ENCODE data around the gene OLFM2.
A peak's percentile ranks its signal among the peaks of the same experiment; 100 is the strongest.
"Not testable (repeated sequence)": the region's sequence is repeated elsewhere in the genome, so short reads cannot be mapped to it uniquely, and the experiment has no call there.

Gene OLFM2

DNA sequence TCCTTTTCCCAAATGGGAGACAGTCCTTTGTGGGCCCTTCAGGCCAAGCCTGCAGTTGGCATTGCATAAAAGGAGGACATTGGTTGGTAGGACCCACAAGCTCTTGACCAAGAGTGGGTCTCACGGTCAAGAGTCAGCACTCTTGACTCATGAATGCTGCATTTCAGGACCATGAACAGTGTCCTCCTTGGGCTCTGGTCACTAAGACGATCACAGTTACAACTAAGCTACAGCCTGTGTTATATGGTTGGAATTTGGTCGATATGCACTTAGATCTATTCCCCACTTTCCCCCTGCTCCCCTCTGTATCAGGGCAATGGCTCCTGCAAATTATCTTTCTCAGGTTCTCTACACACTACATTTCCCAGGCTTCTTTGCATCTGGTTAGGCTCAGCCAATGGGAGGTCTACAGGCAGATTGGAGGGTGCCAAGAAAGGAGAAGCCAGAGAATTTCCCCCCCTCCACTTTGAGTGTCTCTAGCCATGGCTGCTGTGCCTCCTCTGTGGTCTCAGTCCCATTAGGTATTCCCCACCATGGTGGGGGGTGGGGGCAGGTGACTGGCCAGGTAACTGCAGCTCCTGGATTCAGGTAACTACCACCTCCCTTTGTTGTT lies 3.1 kb upstream of the OLFM2 start:
- H3K36me3 ChIP-seq (ENCODE audit: insufficient read depth, low read length): no peaks in the 10 kb centered on the region
- H3K4me3 ChIP-seq: no peak overlapping the region
- no peak overlapping the region for H3K9ac ChIP-seq (ENCODE audit: insufficient read length)
- TF ChIP-seq EZH2 (IDR thresholded peaks at IDR 0.05) (no peak), FOXP2 (optimal IDR thresholded peaks at IDR 0.05; ENCODE audit: control extremely low read depth, extremely low read length, insufficient read depth) (no peak), POLR2AphosphoS5 (IDR thresholded peaks at IDR 0.05; ENCODE audit: borderline replicate concordance, low read depth, low read length) (no peak)
- H3K27ac ChIP-seq: no peak overlapping the region
- H3K9me3 ChIP-seq (ENCODE audit: low read depth, low read length): peaks cover 3% of the 10 kb centered on the region; the same call in 1 of the 2 replicates
- DNase-seq (ENCODE audit: low read depth, low spot score): no peak

GRCh38 chr19:9937001-9937411 lies 691 bp upstream of the OLFM2 start:
- peak overlapping the region; percentile 71; the same call in 1 of the 2 replicates for H3K4me3 ChIP-seq
- H3K27ac ChIP-seq: peak overlapping the region; percentile 42
- H3K9me3 ChIP-seq (ENCODE audit: low read depth, low read length): peaks cover under 1% of the 10 kb centered on the region; the same call in 1 of the 2 replicates
- DNase-seq (ENCODE audit: low read depth, low spot score): no peak
- no peaks in the 10 kb centered on the region for H3K36me3 ChIP-seq (ENCODE audit: insufficient read depth, low read length)
- H3K9ac ChIP-seq (ENCODE audit: insufficient read length): no peak overlapping the region
- no peak for TF ChIP-seq POLR2AphosphoS5 (IDR thresholded peaks at IDR 0.05; ENCODE audit: borderline replicate concordance, low read depth, low read length)
- no peak for TF ChIP-seq FOXP2 (optimal IDR thresholded peaks at IDR 0.05; ENCODE audit: control extremely low read depth, extremely low read length, insufficient read depth)
- no peak for TF ChIP-seq EZH2 (IDR thresholded peaks at IDR 0.05)

- H3K9me3 ChIP-seq (ENCODE audit: low read depth, low read length): no peaks in the 10 kb centered on the region
- no peak for DNase-seq (ENCODE audit: low read depth, low spot score)
- peaks cover 3% of the 10 kb centered on the region; the same call in 1 of the 2 replicates for H3K36me3 ChIP-seq (ENCODE audit: insufficient read depth, low read length)
- H3K27ac ChIP-seq: peak overlapping the region; percentile 15
- H3K4me3 ChIP-seq: peak overlapping the region; percentile 99
- no peak for TF ChIP-seq FOXP2 (optimal IDR thresholded peaks at IDR 0.05; ENCODE audit: control extremely low read depth, extremely low read length, insufficient read depth)
- TF ChIP-seq POLR2AphosphoS5 (IDR thresholded peaks at IDR 0.05; ENCODE audit: borderline replicate concordance, low read depth, low read length): no peak
- TF ChIP-seq EZH2 (IDR thresholded peaks at IDR 0.05): no peak
- peak overlapping the region; percentile 81 for H3K9ac ChIP-seq (ENCODE audit: insufficient read length)
These were observed 599 bp downstream of the OLFM2 start for GRCh38 chr19:9935506-9936325.

DNA sequence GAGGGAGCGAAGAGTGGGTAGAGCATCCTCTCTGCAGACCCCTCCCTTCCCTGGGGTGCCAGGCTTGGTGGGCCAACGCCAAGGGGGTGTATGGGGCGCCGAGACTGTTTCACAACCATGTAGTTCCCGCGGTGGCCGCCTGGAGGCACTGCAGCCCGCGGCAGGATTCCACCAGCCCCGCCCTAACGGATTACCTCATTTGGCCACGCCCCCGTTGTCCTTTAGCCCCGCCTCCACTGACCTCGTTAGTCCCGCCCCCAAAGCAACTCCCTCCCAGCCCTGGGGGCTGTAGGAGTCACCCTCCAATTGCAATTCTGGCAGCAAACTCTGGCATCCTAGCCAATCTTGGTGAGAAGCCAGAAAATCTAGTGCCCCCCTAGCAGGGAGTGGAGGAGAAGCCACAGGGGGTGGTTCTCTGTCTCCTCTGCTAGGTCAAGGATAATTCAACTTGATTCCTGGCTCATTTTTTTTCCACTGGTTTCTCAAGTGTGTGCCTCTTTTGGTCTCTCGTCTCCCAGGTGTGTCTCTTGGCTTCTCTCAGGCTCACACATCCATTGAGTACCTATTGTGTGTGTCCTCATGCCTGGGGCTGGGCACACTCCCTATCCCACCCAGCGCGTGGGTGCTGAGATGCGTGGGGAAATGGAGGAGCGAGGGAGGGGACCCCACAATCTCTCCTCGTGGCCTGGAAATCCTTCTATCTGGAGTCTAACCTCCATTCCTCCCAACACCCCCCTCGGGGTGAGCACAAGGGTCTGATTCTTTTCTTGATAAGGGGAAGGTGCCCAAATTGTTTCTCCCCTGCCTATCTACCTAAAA lies 2.0 kb downstream of the OLFM2 start:
- peak overlapping the region; percentile 99 for H3K4me3 ChIP-seq
- no peaks in the 10 kb centered on the region for H3K9me3 ChIP-seq (ENCODE audit: low read depth, low read length)
- DNase-seq (ENCODE audit: low read depth, low spot score): peak; percentile 85
- TF ChIP-seq EZH2 (IDR thresholded peaks at IDR 0.05) (no peak), POLR2AphosphoS5 (IDR thresholded peaks at IDR 0.05; ENCODE audit: borderline replicate concordance, low read depth, low read length) (peak; percentile 55; the same call in 1 of the 2 replicates)
- peak overlapping the region; percentile 15 for H3K27ac ChIP-seq
- peaks cover 13% of the 10 kb centered on the region for H3K36me3 ChIP-seq (ENCODE audit: insufficient read depth, low read length)
- H3K9ac ChIP-seq (ENCODE audit: insufficient read length): peak overlapping the region; percentile 81

GRCh38 chr19:9932835-9933234 lies 3.5 kb downstream of the OLFM2 start:
- TF ChIP-seq EZH2 (IDR thresholded peaks at IDR 0.05) (no peak), FOXP2 (optimal IDR thresholded peaks at IDR 0.05; ENCODE audit: control extremely low read depth, extremely low read length, insufficient read depth) (no peak), POLR2AphosphoS5 (IDR thresholded peaks at IDR 0.05; ENCODE audit: borderline replicate concordance, low read depth, low read length) (no peak)
- DNase-seq (ENCODE audit: low read depth, low spot score): no peak

DNA sequence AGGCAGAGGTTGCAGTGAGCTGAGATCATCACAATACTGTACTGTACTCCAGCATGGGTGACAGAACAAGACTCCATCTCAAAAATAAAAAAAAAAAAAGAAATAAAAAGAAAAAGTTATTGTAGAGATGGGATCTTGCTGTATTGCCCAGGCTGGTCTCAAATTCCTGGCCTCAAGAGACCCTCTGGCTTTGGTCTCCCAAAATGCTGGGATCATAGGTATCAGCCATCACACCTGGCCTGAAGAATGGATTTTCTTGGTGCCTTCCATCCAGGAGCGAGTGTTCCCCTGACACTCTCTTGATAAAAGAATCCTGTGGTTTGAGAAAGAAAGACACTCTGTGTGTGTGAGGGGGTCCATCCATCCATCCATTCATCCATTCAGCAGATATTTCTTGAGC lies 4.7 kb downstream of the OLFM2 start:
- peaks cover 32% of the 10 kb centered on the region for H3K36me3 ChIP-seq (ENCODE audit: insufficient read depth, low read length)
- no peak for TF ChIP-seq POLR2AphosphoS5 (IDR thresholded peaks at IDR 0.05; ENCODE audit: borderline replicate concordance, low read depth, low read length)
- no peak for TF ChIP-seq FOXP2 (optimal IDR thresholded peaks at IDR 0.05; ENCODE audit: control extremely low read depth, extremely low read length, insufficient read depth)
- TF ChIP-seq EZH2 (IDR thresholded peaks at IDR 0.05): no peak
- no peak for DNase-seq (ENCODE audit: low read depth, low spot score)

More at GRCh38 chr19:9932835-9933234, 3.5 kb downstream of the OLFM2 start:
- peaks cover 25% of the 10 kb centered on the region for H3K36me3 ChIP-seq (ENCODE audit: insufficient read depth, low read length)
- H3K4me3 ChIP-seq: no peak overlapping the region
- no peak overlapping the region for H3K9ac ChIP-seq (ENCODE audit: insufficient read length)
- no peaks in the 10 kb centered on the region for H3K9me3 ChIP-seq (ENCODE audit: low read depth, low read length)
- no peak overlapping the region for H3K27ac ChIP-seq

DNA sequence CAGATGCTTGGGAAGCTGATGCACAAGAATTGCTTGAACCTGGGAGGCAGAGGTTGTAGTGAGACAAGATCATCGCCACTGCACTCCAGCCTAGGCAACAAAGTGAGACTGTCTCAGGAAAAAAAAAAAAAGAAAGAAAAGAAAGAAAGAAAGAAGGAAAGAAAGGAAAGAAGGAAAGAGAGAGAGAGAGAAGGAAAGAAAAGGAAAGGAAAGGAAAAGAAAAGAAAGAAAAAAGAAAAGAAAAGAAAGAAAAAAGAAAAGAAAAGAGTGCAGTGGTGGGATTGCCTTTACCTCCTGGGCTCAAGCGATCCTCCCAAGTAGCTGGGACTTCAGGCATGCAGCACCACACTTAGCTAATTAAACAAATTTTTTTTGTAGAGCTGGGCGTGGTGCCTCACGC lies 12.9 kb downstream of the OLFM2 start:
- no peak overlapping the region for H3K9ac ChIP-seq (ENCODE audit: insufficient read length)
- DNase-seq (ENCODE audit: low read depth, low spot score): no peak

More for the DNA sequence above, 4.7 kb downstream of the OLFM2 start:
- H3K27ac ChIP-seq: no peak overlapping the region
- no peak overlapping the region for H3K9ac ChIP-seq (ENCODE audit: insufficient read length)
- H3K9me3 ChIP-seq (ENCODE audit: low read depth, low read length): no peaks in the 10 kb centered on the region
- no peak overlapping the region for H3K4me3 ChIP-seq

GRCh38 chr19:9922782-9923379 lies 13.4 kb downstream of the OLFM2 start:
- H3K27ac ChIP-seq; DNase-seq (ENCODE audit: low read depth, low spot score); H3K9me3 ChIP-seq (ENCODE audit: low read depth, low read length); H3K9ac ChIP-seq (ENCODE audit: insufficient read length); H3K4me3 ChIP-seq: not testable (repeated sequence)
- H3K36me3 ChIP-seq (ENCODE audit: insufficient read depth, low read length): peaks cover 54% of the 10 kb centered on the region

More for the DNA sequence above, 12.9 kb downstream of the OLFM2 start:
- Histone ChIP-seq H3K4me3 (no peak overlapping the region), H3K36me3 (ENCODE audit: insufficient read depth, low read length) (peaks cover 59% of the 10 kb centered on the region), H3K9me3 (ENCODE audit: low read depth, low read length) (no peaks in the 10 kb centered on the region), H3K27ac (no peak overlapping the region)
- TF ChIP-seq EZH2 (IDR thresholded peaks at IDR 0.05): no peak
- no peak for TF ChIP-seq FOXP2 (optimal IDR thresholded peaks at IDR 0.05; ENCODE audit: control extremely low read depth, extremely low read length, insufficient read depth)
- TF ChIP-seq POLR2AphosphoS5 (IDR thresholded peaks at IDR 0.05; ENCODE audit: borderline replicate concordance, low read depth, low read length): no peak
